Pancreas (tissue), 10 donors: ENCODE results near the gene NKD2. TPM values are rescaled to one million over a fixed set of nuclear protein-coding genes. Genes with fewer than 3 reads are reported as not detected.

ENCODE experiments used
- ATAC-seq, 4 donors: fragments of 200-7000 bp; cut with Tn5 transposase; one replicate each; pipeline versions ENCODE4 v1.8.0 to v1.9.1; 2020; ENCODE audit warnings: mild to moderate bottlenecking in 4 of 4, moderate library complexity in 4 of 4
- DNase-seq, 6 donors: peaks; one replicate each; pipeline ENCODE4 v3.0.0-alpha.2; 2020
- FAIRE-seq: peaks from 2 replicates; lab custom pipeline; 2012; peaks lifted over from hg19 to GRCh38; lab: Jason Lieb, UNC
- H3K27ac ChIP-seq, 4 donors: fragments of 200-600 bp; sonication (generic); 1 replicate in 3 of 4; 2 replicates in 1 of 4; pipeline versions ENCODE4 v1.5.0 to v1.8.0; 2020
- H3K27me3 ChIP-seq, 4 donors: fragments of 200-600 bp; one replicate each; pipeline ENCODE4 v1.8.0; 2021
- H3K36me3 ChIP-seq, 3 donors: fragments of 200-600 bp; sonication (generic) in 1 of 3; one replicate each; pipeline versions ENCODE4 v1.5.0 to v1.8.0; 2020 to 2021
- H3K4me1 ChIP-seq, 3 donors: fragments of 200-600 bp; one replicate each; pipeline ENCODE4 v1.8.0; 2021
- H3K4me3 ChIP-seq, 4 donors: fragments of 200-600 bp; sonication (generic) in 2 of 4; one replicate each; pipeline versions ENCODE4 v1.5.0 to v1.8.0; 2020 to 2021
- H3K9me3 ChIP-seq, 4 donors: fragments of 200-600 bp; one replicate each; pipeline ENCODE4 v1.8.0; 2021
- WGBS, 2 donors: extraction: QIAGEN DNeasy Blood & Tissue Kit; methylation state at CpG; one replicate each; pipeline ENCODE4 v1.1.7; 2013; 5-methylcytosine and 5-hydroxymethylcytosine counted together
- intact Hi-C, 3 donors: fragments of 100-400 bp; cut with DNase I; formaldehyde crosslinking; loops; one replicate each; pipeline versions ENCODE4 v1.11.1 to v1.14.2; 2022
- polyA plus RNA-seq, 2 donors: library from polyadenylated mRNA; stranded (reverse); fragments of 200-250 nt; gene quantifications; one replicate each; pipeline ENCODE4 v1.2.3, GENCODE V29; 2013
- total RNA-seq, 6 donors: library from RNA; stranded (reverse); fragmentation: NEBNext Ultra II Directional in 4 of 6; extraction: Animal tissue kit (Norgen Biotek cat#: 25700) in 4 of 6; gene quantifications; one replicate each; pipeline versions ENCODE4 v1.2.1 to v1.2.4, GENCODE V29; 2021 to 2023
- TF ChIP-seq, protein P1 (sequence below), 4 donors: fragments of 200-600 bp; sonication (generic) in 3 of 4; IDR thresholded peaks; one replicate each; pipeline versions ENCODE4 v1.5.0 to v1.8.0; 2021; ENCODE audit warnings: antibody characterized with exemption in 4 of 4
- donor health status: healthy with polysubstance abuse.
- donor health status: DM: no; HTN: no; CAD: no; lungs with moderate emphysema.
- donor health status: DM: no; HTN: no; CAD: no.
- donor health status: control.
- donor health status: control.
- donor health status: Bipolar disorder and iron deficiency.
- donor health status: DM: yes; HTN: yes; CAD: no.
- donor health status: DM: no; HTN: no; CAD: no.
- donor health status: DM: no; HTN: no; CAD: no.
- donor health status: DM: yes; HTN: yes; CAD: no.

NKD2 gene
- total and polyA plus RNA-seq, 8 donors = 1.8 to 18.6 (median 4.3) TPM

DNA sequence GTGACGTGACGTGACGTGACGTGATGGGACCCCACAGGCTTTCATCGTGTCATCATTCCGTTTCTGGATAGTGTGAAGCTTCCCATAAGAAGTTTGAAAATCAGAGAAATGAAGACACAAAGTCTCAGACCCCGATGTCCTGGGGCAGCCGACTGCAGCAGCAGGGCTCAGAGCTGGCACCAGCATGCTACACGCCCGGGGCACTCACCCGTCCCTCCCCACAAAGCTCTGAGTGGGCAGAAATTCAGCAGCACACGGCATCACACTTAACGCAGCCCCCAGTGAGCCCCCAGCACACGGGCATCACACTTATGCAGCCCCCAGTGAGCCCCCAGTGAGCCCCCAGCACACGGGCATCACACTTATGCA, 61.1 kb downstream of the NKD2 start:
- TF ChIP-seq, protein P1, sequence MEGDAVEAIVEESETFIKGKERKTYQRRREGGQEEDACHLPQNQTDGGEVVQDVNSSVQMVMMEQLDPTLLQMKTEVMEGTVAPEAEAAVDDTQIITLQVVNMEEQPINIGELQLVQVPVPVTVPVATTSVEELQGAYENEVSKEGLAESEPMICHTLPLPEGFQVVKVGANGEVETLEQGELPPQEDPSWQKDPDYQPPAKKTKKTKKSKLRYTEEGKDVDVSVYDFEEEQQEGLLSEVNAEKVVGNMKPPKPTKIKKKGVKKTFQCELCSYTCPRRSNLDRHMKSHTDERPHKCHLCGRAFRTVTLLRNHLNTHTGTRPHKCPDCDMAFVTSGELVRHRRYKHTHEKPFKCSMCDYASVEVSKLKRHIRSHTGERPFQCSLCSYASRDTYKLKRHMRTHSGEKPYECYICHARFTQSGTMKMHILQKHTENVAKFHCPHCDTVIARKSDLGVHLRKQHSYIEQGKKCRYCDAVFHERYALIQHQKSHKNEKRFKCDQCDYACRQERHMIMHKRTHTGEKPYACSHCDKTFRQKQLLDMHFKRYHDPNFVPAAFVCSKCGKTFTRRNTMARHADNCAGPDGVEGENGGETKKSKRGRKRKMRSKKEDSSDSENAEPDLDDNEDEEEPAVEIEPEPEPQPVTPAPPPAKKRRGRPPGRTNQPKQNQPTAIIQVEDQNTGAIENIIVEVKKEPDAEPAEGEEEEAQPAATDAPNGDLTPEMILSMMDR (IDR thresholded peaks at IDR 0.05) = no peak
- peaks cover 0 to 38% (median 6%) of the 10 kb centered on the region in 3 donors for H3K36me3 ChIP-seq
- no peak for FAIRE-seq
- H3K27me3 ChIP-seq = no peaks in the 10 kb centered on the region
- WGBS, 2 donors = 92 to 93% methylated on average over 13 to 14 of the region's 15 CpGs
- no peak overlapping the region for H3K27ac ChIP-seq
- peak in 1 of 6 donors; percentile 22 for DNase-seq
- H3K4me1 ChIP-seq = no peaks in the 10 kb centered on the region
- intact Hi-C loops = no loop called here
- no peaks in the 10 kb centered on the region for H3K9me3 ChIP-seq
- ATAC-seq = no peak
- H3K4me3 ChIP-seq = no peak overlapping the region

DNA sequence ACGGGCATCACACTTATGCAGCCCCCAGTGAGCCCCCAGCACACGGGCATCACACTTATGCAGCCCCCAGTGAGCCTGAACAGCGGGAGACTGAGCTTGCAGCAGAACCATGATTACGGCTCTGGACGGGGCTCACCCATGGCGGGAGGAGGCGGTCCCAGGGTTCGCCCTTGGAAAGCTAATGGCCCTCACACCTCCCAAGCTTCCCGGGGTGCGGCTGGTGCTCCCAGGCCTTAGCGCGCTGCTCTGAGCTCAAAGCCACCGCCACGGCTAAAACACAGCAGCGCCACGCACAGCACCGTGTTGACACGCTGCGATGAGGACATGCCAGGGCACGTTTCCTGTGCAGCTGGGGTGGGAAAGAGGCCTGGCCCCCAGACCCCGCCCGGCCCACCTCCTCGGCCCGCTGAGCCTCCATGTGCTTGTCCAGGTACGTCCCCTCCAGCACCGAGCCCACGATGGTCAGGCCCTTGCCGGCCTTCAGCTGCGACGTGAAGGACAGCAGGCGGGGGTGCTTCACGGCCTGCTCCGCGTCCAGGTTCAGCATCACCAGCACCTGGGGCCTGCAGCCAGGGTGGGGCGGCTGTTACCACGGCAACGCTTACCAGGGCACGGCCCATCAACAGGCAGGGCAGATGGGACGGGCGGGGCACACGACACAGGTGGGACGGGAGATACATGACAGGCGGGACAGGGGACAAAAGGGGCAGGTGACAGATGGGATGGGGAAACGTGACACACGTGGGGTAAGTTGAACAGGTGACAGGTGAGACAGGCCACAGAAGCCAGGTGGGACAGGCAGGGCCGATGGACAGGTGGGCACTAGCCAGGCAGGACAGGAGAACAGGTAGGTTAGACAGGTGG, 64.9 kb downstream of the NKD2 start:
- FAIRE-seq (no peak), DNase-seq (no peak), ATAC-seq (peak in 1 of 4 donors; percentile 5)
- H3K27me3 ChIP-seq = no peaks in the 10 kb centered on the region
- no peaks in the 10 kb centered on the region for H3K9me3 ChIP-seq
- H3K4me3 ChIP-seq = no peak overlapping the region
- H3K27ac ChIP-seq = no peak overlapping the region
- no peaks in the 10 kb centered on the region for H3K4me1 ChIP-seq
- TF ChIP-seq, protein P1 (IDR thresholded peaks at IDR 0.05) = no peak
- 89 to 90% methylated on average over 44 to 46 of the region's 46 CpGs for WGBS, 2 donors
- intact Hi-C loops = no loop called here
- H3K36me3 ChIP-seq = peaks cover 4 to 62% (median 17%) of the 10 kb centered on the region in 3 donors

DNA sequence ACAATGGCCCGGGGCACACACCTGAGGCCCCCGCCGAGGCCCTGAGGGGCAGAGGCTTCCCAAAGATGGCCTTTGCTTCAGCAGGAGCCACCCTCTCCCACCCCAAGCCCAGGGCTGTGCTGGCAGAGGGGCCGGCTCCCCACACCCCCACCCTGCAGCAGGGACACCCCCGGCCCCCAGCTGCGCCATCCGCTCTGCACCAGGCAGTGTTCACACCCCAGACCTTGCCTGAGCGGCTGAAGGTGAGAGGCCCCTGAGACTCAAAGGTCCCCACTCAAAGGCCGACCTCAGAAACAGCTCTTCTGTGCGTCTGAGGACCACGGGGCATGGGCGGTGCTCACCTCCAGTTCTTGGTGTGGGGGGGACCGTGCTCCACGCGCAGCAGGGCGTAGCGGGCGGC, 65.6 kb downstream of the NKD2 start:
- FAIRE-seq (no peak), ATAC-seq (peak in 2 of 4 donors; percentile 8 to 21)
- 94% methylated on average over 17 to 18 of the region's 18 CpGs for WGBS, 2 donors

DNA sequence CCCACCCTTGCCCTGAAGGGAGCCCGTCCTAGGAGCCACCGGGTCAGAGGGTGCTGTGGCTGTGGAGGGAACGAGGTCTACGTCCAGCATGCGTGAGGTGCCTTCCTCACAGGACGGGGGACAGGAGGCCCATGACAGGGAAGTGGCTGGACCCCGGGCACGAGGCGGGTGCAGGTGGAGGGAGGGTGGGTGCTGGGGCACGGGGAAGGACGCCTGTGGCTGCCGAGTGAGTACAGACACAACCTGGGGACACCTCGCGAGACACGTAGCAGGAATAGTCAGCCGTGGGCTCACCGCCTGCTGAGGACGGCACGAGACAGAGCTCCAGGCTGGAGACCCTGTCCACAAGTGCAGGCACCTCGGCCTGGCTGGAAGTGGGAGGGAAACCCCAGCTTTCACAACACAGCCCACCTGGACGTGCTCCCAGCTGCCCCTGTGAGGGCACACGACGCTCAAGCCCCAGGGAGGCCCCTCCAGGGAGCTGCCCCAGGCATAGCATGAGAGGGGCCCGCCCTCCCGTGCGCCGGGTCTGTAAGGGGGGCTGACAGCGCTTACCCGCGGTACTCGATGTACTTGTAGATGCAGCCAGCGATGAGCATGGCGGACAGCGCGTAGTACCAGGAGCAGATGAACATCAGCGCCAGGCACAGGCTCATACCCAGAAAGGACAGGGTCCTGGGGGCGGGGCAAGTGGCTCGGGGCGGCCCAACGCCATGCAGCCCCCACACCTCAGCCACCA, 66.4 kb downstream of the NKD2 start:
- Histone ChIP-seq H3K27ac (no peak overlapping the region), H3K9me3 (no peaks in the 10 kb centered on the region), H3K4me3 (no peak overlapping the region), H3K36me3 (peaks cover 4 to 64% (median 29%) of the 10 kb centered on the region in 3 donors), H3K4me1 (no peaks in the 10 kb centered on the region), H3K27me3 (no peaks in the 10 kb centered on the region)
- TF ChIP-seq, protein P1 (IDR thresholded peaks at IDR 0.05) = no peak
- 92 to 93% methylated on average over 39 to 40 of the region's 40 CpGs for WGBS, 2 donors
- no peak for FAIRE-seq
- intact Hi-C loops = no loop called here
- no peak for DNase-seq
- no peak for ATAC-seq

More for the DNA sequence above, 65.6 kb downstream of the NKD2 start:
- peaks cover 4 to 61% (median 22%) of the 10 kb centered on the region in 3 donors for H3K36me3 ChIP-seq
- no peaks in the 10 kb centered on the region for H3K9me3 ChIP-seq
- TF ChIP-seq, protein P1 (IDR thresholded peaks at IDR 0.05) = no peak
- no peaks in the 10 kb centered on the region for H3K4me1 ChIP-seq
- no peak overlapping the region for H3K4me3 ChIP-seq
- no peak for DNase-seq
- intact Hi-C loops = no loop called here
- H3K27ac ChIP-seq = no peak overlapping the region
- H3K27me3 ChIP-seq = no peaks in the 10 kb centered on the region
